Lung (tissue), 12 donors: Measurements from ENCODE around the gene SMYD4. TPM values are rescaled to one million over a fixed set of nuclear protein-coding genes. Genes with fewer than 3 reads are reported as not detected.
"Not testable (repeated sequence)": the region's sequence is repeated elsewhere in the genome, so short reads cannot be mapped to it uniquely, and the experiment has no call there.

ENCODE experiments used
- ATAC-seq: fragments of 200-7000 bp; cut with Tn5 transposase; one replicate; pipeline ENCODE4 v1.9.1; 2020; ENCODE audit warnings: moderate number of reproducible peaks; ENCODE audit not compliant: insufficient read depth, low FRiP score
- DNase-seq, 3 donors: peaks; one replicate each; pipeline ENCODE4 v3.0.0-alpha.2; 2013 to 2017
- H3K27ac ChIP-seq, 2 donors: one replicate each; pipeline ENCODE4 v1.5.1; 2013; ENCODE audit warnings: mild to moderate bottlenecking in 2 of 2, moderate library complexity in 2 of 2, control low read depth in 1 of 2, inconsistent platforms in 1 of 2, low read depth in 1 of 2, low read length in 1 of 2
- H3K27me3 ChIP-seq, 3 donors: one replicate each; pipeline ENCODE4 v1.5.1; 2013; ENCODE audit warnings: low read length in 2 of 3; ENCODE audit not compliant: control insufficient read depth in 3 of 3, insufficient read depth in 3 of 3
- H3K36me3 ChIP-seq, 4 donors: one replicate each; pipeline ENCODE4 v1.5.1; 2013; ENCODE audit warnings: low read length in 4 of 4, mild to moderate bottlenecking in 1 of 4, moderate library complexity in 1 of 4; ENCODE audit not compliant: control insufficient read depth in 4 of 4, insufficient read depth in 4 of 4
- H3K4me1 ChIP-seq, 5 donors: one replicate each; pipeline ENCODE4 v1.5.1; 2013; ENCODE audit warnings: low read length in 5 of 5, mild to moderate bottlenecking in 2 of 5, moderate library complexity in 1 of 5; ENCODE audit not compliant: control insufficient read depth in 5 of 5, insufficient read depth in 5 of 5
- H3K4me3 ChIP-seq: one replicate; pipeline ENCODE4 v1.5.1; 2013; ENCODE audit warnings: mild to moderate bottlenecking, control low read depth, moderate library complexity
- H3K9ac ChIP-seq, 2 donors: one replicate each; pipeline ENCODE4 v1.5.1; 2013; ENCODE audit warnings: low read length in 2 of 2, control low read depth in 1 of 2; ENCODE audit not compliant: insufficient read depth in 1 of 2
- H3K9me3 ChIP-seq, 4 donors: one replicate each; pipeline ENCODE4 v1.5.1; 2013; ENCODE audit warnings: low read length in 3 of 4, mild to moderate bottlenecking in 1 of 4, moderate library complexity in 1 of 4; ENCODE audit not compliant: control insufficient read depth in 4 of 4, insufficient read depth in 3 of 4
- WGBS, 2 donors: extraction: QIAGEN DNeasy Blood & Tissue Kit; methylation state at CpG; one replicate each; pipeline ENCODE4 v1.1.7; 2013; 5-methylcytosine and 5-hydroxymethylcytosine counted together
- polyA plus RNA-seq, 2 donors: library from polyadenylated mRNA; stranded (reverse); fragments of 200-250 nt; gene quantifications; one replicate each; pipeline ENCODE4 v1.2.1, GENCODE V29; 2013
- total RNA-seq, 2 donors: library from RNA; depleted of rRNA in 1 of 2; stranded (reverse); fragments of >200 nt in 1 of 2; gene quantifications; one replicate each; pipeline ENCODE4 v1.2.1, GENCODE V29; 2014 to 2021
- TF ChIP-seq, protein P1 (sequence below): IDR thresholded peaks from 2 replicates; pipeline ENCODE4 v1.5.1; 2012; ENCODE audit warnings: mild to moderate bottlenecking; ENCODE audit errors: control extremely low read depth, extremely low read depth
- donor health status: control.
- donor health status: control.
- donor health status: Bipolar disorder and iron deficiency.
- donor health status: healthy.
- donor health status: DM: yes; HTN: yes; CAD: no.

The SMYD4 gene
- total and polyA plus RNA-seq, 4 donors: 7.5 to 18.2 (median 11.2) TPM

GRCh38 chr17:1803280-1803679, 26.4 kb downstream of the SMYD4 start:
- Histone ChIP-seq H3K4me1 (no peaks in the 10 kb centered on the region), H3K36me3 (peaks cover 0 to 15% (median 10%) of the 10 kb centered on the region in 4 donors), H3K9ac (no peak overlapping the region), H3K27ac (no peak overlapping the region), H3K27me3 (no peaks in the 10 kb centered on the region), H3K4me3 (no peak overlapping the region), H3K9me3 (no peaks in the 10 kb centered on the region)
- ATAC-seq (no peak), DNase-seq (no peak)
- TF ChIP-seq, protein P1, sequence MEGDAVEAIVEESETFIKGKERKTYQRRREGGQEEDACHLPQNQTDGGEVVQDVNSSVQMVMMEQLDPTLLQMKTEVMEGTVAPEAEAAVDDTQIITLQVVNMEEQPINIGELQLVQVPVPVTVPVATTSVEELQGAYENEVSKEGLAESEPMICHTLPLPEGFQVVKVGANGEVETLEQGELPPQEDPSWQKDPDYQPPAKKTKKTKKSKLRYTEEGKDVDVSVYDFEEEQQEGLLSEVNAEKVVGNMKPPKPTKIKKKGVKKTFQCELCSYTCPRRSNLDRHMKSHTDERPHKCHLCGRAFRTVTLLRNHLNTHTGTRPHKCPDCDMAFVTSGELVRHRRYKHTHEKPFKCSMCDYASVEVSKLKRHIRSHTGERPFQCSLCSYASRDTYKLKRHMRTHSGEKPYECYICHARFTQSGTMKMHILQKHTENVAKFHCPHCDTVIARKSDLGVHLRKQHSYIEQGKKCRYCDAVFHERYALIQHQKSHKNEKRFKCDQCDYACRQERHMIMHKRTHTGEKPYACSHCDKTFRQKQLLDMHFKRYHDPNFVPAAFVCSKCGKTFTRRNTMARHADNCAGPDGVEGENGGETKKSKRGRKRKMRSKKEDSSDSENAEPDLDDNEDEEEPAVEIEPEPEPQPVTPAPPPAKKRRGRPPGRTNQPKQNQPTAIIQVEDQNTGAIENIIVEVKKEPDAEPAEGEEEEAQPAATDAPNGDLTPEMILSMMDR: no peak
- 87 to 96% methylated on average over 6 of the region's 6 CpGs for WGBS, 2 donors

DNA sequence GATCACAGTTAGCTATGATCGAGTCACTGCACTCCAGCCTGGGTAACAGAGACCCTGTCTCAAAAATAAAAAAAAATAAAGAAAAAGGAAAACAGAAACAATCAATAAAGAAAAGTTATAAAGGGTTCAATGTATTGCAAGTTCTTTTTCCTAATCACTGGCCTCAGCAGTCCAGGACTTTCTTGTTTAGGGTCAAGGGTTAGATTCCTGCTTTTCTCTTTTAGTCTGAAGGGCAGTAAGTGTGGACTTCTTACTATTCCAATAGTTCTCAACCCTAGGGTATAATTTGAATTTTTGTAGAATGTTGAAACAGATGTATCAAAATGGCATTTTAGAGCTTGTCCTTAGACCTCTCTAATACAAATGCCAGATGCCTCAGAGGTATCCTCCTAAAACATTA, 27.3 kb downstream of the SMYD4 start:
- TF ChIP-seq, protein P1: no peak
- no peak overlapping the region for H3K27ac ChIP-seq
- no peaks in the 10 kb centered on the region for H3K9me3 ChIP-seq
- 97 to 98% methylated on average over 1 of the region's 1 CpG for WGBS, 2 donors
- no peak overlapping the region for H3K9ac ChIP-seq
- DNase-seq (no peak), ATAC-seq (no peak)
- no peak overlapping the region for H3K4me3 ChIP-seq
- no peaks in the 10 kb centered on the region for H3K27me3 ChIP-seq
- peaks cover 0 to 15% (median 11%) of the 10 kb centered on the region in 4 donors for H3K36me3 ChIP-seq
- no peaks in the 10 kb centered on the region for H3K4me1 ChIP-seq

- no peaks in the 10 kb centered on the region for H3K27me3 ChIP-seq
- ATAC-seq: no peak
- no peaks in the 10 kb centered on the region for H3K9me3 ChIP-seq
- TF ChIP-seq, protein P1: no peak
- no peak overlapping the region for H3K9ac ChIP-seq
- H3K27ac ChIP-seq: peak overlapping the region in 1 of 2 donors; percentile 62
- H3K4me1 ChIP-seq: no peaks in the 10 kb centered on the region
- no peak overlapping the region for H3K4me3 ChIP-seq
- H3K36me3 ChIP-seq: peaks cover 0 to 16% (median 11%) of the 10 kb centered on the region in 4 donors
- WGBS, 2 donors: 87 to 93% methylated on average over 4 of the region's 4 CpGs
- no peak for DNase-seq
Observed at GRCh38 chr17:1800712-1801111, 29.0 kb downstream of the SMYD4 start.

GRCh38 chr17:1800240-1800639, 29.5 kb downstream of the SMYD4 start:
- Histone ChIP-seq H3K27me3 (no peaks in the 10 kb centered on the region), H3K9me3 (no peaks in the 10 kb centered on the region), H3K4me3 (no peak overlapping the region), H3K27ac (peak overlapping the region in 1 of 2 donors; percentile 62), H3K36me3 (peaks cover 0 to 16% (median 11%) of the 10 kb centered on the region in 4 donors), H3K4me1 (no peaks in the 10 kb centered on the region), H3K9ac (no peak overlapping the region)
- DNase-seq (no peak), ATAC-seq (no peak)
- TF ChIP-seq, protein P1: no peak
- 95 to 96% methylated on average over 7 of the region's 7 CpGs for WGBS, 2 donors

GRCh38 chr17:1797846-1798245, 31.9 kb downstream of the SMYD4 start:
- H3K27me3 ChIP-seq, ATAC-seq, DNase-seq, H3K27ac ChIP-seq, H3K4me1 ChIP-seq, H3K9ac ChIP-seq, H3K9me3 ChIP-seq, H3K4me3 ChIP-seq: not testable (repeated sequence)
- H3K36me3 ChIP-seq: peaks cover 0 to 12% (median 5%) of the 10 kb centered on the region in 4 donors
- 96 to 97% methylated on average over 8 of the region's 8 CpGs for WGBS, 2 donors
